ENCODE results near the gene CCDC54. TPM values are rescaled to one million over a fixed set of nuclear protein-coding genes. Genes with fewer than 3 reads are reported as not detected.

The CCDC54 gene
- total RNA-seq, 4 donors from 2014 or later, result 0.40 TPM; not detected in 3

DNA sequence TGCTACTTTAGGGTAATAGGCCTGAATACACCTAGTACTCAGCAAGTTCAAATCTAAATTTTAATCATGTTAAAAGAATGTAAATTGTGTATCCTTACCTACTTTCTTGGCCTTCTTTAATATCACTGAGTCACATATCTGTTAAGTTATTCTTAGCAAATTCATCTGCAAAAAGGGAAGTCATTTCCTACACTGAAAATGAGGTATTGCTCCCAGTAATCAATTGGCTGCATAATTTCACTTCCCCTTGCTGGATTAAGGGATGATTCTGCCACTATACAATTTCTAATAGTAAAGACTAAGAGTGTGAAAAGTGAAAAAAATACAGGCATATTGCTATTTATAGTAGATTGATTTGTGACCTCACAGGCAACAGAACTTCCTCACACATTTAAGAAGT lies 47.8 kb downstream of the CCDC54 start:
- Histone ChIP-seq H3K9me3 (no peaks in the 10 kb centered on the region), H3K4me3 (replicated peaks in 1 of 3) (no peak overlapping the region), H3K4me1 (peaks cover 0 to 1% of the 10 kb centered on the region in 2 donors), H3K27ac (no peak overlapping the region), H3K27me3 (no peaks in the 10 kb centered on the region), H3K36me3 (no peaks in the 10 kb centered on the region)
- DNase-seq, result no peak
- intact Hi-C loops (cut with DNase I), result loop anchor here (10.0 kb wide), 1 partner anchor 190 kb away; no protein-coding TSS in a partner anchor
- TF ChIP-seq, protein P1, sequence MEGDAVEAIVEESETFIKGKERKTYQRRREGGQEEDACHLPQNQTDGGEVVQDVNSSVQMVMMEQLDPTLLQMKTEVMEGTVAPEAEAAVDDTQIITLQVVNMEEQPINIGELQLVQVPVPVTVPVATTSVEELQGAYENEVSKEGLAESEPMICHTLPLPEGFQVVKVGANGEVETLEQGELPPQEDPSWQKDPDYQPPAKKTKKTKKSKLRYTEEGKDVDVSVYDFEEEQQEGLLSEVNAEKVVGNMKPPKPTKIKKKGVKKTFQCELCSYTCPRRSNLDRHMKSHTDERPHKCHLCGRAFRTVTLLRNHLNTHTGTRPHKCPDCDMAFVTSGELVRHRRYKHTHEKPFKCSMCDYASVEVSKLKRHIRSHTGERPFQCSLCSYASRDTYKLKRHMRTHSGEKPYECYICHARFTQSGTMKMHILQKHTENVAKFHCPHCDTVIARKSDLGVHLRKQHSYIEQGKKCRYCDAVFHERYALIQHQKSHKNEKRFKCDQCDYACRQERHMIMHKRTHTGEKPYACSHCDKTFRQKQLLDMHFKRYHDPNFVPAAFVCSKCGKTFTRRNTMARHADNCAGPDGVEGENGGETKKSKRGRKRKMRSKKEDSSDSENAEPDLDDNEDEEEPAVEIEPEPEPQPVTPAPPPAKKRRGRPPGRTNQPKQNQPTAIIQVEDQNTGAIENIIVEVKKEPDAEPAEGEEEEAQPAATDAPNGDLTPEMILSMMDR (IDR thresholded peaks at IDR 0.05), result no peak
- no peak for TF ChIP-seq POLR2A (IDR thresholded peaks at IDR 0.05)

DNA sequence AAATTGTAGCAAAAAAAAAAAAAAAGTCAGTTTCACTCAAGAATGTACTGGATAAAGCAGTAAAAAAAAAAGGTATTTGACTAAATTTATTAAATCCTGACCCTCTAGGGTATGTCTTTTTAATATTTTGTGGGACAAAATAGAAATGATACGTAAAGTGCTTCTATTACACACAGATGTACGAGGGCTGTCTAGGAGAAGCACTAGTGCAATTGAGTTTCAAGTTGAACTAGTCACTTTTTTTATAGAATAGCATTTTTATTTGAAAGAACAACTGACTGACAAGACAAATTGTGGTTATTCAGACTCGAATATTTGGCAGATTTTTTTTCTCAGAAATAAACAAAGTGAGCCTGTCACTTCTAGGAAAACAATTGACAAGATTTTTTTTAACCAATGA lies 49.0 kb downstream of the CCDC54 start:
- TF ChIP-seq, protein P1 (IDR thresholded peaks at IDR 0.05), result no peak
- TF ChIP-seq POLR2A (IDR thresholded peaks at IDR 0.05), result no peak
- H3K36me3 ChIP-seq, result no peaks in the 10 kb centered on the region
- peaks cover 6 to 9% of the 10 kb centered on the region in 2 donors for H3K4me1 ChIP-seq
- no peak for DNase-seq
- no peaks in the 10 kb centered on the region for H3K9me3 ChIP-seq
- H3K27me3 ChIP-seq, result no peaks in the 10 kb centered on the region
- H3K27ac ChIP-seq, result no peak overlapping the region
- H3K4me3 ChIP-seq (replicated peaks in 1 of 3), result no peak overlapping the region
- intact Hi-C loops (cut with DNase I), result loop anchor here (10.0 kb wide), 1 partner anchor 191 kb away; no protein-coding TSS in a partner anchor
- WGBS, 2 donors, result 76 to 81% methylated on average over 3 of the region's 3 CpGs

Other genes with a start within 250 kb of the CCDC54 start
- 100 to 1,000 TPM in 2 of 4 donors, 10 to 100 TPM in 2; 73.0 to 216 (median 106) TPM for gene BBX, start 145.5 kb downstream of the CCDC54 start, total RNA-seq